Activated CD4-positive, alpha-beta T cell treated with anti-CD3 and anti-CD28 coated beads, Interleukin-2, amount 50 U/mL, for 24 hours (primary cell): Measurements from ENCODE around the gene RER1.

Experiments
- DNase-seq, 2 donors: peaks; one replicate each; pipeline ENCODE4 v3.0.0-alpha.2; 2020; ENCODE audit warnings: low read depth in 1 of 2, low spot score in 1 of 2

RER1 gene

DNA sequence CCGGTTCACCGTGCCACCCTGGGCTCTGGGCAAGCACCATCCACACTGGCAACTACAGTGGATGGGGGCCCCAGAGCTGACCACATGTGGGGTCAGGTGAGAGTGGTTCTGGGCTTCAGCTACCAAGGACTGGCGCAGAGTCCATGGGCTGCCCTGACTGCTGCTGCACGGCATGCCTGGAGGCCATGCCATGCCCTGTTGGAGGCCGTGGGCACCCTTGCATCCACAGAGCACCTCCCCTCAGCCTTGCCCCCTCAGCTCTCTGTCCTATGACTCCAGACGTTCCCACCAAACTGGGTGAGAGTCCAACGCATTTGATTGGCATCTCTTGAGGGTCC, 15.7 kb upstream of the RER1 start:
- DNase-seq, result no peak

- DNase-seq, result no peak
Measured at GRCh38 chr1:2376261-2376741, 15.3 kb upstream of the RER1 start.

DNA sequence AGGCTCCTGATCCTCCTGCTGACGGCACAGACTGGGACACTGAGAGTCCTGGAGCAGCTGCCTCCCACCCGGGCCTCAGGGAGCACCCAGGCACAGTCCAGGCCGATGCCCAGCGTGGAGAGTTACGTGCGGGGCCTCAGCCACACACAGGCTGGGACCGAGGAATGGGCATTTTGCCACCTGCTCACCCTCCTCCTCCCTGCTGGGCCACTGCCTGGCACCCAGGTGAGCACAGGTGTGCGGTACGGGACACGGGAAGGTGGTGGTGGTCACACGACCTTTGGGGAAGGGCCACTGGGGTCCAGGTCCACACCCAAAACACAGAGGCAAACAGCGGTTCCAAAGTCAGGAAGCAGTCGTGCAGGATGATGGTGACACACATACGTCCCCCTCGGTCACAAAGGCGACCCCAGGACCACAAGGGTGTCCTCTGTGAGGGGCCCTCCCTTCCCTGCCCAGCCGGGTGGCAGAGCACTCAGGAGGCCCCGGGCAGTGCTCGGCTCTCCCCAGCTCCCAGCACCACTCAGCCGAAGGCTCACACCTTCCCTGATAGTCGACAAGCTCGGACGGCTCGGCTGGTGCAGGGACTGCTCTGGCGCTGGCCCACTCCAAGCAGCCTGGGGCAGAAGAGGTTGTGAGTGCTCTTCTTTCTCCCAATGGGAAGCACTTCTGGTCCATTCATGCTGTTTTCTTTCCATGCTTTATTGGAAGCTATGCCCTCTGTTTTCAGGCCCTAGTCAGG, 14.5 kb upstream of the RER1 start:
- DNase-seq, result no peak

DNA sequence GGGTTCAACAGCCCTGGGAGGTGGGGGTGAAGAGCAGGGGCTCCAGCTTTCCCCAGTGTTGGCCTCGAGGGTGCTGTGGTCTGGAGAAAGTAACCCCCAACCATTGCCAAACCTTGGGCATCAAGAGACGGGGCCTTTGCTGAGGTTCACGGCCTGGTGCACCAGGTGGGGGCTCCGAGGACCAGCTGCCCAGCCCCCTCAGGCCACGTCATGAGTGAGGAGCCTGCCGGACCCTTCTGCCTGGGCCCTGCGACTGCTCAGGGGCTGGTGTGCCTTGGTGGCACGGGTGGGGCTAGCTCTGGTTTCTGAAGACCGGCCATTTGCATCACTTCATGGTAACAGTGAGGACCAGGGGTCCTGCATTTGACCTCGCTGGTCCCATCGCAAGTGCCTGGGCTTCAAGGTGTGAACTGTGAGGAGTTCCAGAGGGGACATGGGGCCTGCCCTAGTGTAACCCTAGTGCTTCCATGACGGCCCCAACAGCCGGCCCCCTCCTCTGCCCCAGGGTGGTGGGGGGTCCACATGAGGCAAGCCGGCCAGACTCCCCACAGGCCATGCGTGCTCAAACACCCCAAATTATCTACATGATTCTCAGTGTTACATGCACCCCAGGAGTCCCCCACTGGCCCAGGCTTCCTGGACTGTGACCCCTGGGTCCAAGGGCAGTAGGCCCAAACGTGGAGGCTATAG, 13.7 kb upstream of the RER1 start:
- no peak for DNase-seq

DNA sequence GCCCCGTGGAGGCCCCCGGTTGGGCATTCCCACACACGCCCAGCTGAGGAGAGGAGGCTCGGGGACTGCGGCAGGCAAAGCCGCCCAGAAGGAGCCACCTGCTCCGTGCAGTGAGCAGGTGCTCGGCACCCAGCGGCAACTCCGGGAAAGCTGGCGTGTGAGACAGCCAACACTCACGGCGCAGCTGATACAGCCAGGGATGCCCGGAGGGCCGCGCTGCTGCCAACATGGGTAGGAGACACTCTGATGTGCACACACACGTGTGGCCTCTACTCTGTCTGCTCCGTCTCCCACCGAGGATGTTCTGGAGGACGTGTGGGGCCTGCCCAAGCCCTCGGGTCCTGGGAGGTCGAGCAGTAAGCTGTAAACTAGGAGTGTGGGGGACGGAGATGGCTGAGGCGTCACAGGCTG, 13.2 kb upstream of the RER1 start:
- DNase-seq, result no peak

DNA sequence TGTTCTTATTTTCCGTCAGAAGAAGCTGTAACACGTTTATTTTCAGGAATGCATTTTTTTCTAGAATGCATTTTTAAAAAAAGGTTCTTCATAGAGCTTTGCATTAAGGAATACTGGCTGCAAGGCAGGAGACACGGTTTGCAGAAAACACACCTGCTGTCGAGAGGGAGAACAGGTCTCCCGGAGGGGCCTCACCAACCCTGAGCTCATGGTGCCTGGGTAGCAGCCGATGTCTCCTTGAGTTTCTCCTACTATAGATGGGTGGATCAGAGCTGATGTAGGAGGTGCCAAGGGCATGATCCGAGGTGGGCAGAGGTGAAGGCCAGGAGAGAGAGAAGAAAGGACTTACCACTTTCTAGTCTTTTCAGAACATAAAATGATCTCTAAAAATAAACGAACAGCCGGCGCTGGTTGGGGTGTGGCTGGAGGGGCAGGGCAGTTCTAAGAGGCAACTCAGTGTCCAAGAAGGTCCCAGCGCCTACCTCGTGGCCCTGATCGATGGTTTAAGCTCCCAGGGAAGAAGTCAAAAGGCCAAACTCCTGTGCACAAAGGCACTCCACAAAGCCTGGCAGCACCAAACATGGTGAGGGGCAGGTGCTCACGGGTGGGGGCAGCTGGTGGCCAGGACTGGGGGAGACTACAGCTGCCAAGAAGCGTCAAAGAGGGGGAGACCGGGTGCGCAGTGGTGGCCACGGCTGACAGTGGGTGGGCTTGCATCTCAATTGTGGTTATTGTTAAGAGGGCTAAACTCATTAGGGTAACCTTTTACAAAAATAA, 12.5 kb upstream of the RER1 start:
- DNase-seq, result no peak

- DNase-seq, result no peak
Measured at GRCh38 chr1:2379733-2380404, 11.8 kb upstream of the RER1 start.

- DNase-seq, result no peak
Measured at GRCh38 chr1:2380816-2381591, 10.6 kb upstream of the RER1 start.

DNA sequence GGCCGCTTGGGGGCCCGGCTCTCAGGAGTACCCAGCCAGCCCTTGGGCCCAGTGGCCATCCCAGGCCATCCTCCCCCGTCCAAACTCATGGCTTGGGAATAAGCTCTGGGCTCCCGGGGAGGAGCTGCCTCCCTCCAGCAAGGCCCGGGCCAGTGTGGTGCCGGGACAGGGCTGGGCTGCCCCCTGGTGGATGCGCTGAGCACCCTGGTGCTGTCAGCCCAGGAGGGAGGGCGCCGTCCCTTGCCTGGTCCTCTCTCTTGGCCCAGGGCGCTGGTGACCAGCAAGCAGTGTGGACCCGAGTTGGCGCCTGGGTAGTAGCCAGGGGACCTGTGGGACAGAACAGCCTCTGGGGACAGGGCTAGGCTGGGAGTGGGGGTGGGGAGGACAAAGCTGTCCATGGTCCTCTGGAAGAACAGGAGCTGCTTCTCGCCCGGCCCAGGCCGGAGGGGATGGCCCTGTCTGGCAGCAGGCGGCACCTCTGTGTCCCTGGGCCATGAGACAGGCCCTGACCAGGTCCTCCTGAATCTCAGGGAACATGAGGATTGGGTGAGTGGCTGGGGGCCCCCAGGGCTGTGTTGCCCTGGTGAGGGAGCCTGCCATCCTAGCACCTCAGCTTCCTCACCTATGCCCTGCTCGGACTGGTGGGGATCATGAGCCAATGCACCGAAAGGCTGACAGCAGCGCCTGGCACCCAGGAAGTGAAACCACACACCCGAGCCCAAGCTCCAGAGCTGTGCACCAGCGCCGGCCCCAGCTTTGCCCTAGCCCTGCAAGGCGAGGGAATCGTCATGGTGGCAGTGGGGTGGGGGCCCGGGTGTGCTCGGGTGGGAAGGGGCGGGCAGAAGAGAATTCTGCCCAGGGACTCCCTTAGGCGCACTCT, 9.7 kb upstream of the RER1 start:
- DNase-seq, result peak; percentile 63 to 65

DNA sequence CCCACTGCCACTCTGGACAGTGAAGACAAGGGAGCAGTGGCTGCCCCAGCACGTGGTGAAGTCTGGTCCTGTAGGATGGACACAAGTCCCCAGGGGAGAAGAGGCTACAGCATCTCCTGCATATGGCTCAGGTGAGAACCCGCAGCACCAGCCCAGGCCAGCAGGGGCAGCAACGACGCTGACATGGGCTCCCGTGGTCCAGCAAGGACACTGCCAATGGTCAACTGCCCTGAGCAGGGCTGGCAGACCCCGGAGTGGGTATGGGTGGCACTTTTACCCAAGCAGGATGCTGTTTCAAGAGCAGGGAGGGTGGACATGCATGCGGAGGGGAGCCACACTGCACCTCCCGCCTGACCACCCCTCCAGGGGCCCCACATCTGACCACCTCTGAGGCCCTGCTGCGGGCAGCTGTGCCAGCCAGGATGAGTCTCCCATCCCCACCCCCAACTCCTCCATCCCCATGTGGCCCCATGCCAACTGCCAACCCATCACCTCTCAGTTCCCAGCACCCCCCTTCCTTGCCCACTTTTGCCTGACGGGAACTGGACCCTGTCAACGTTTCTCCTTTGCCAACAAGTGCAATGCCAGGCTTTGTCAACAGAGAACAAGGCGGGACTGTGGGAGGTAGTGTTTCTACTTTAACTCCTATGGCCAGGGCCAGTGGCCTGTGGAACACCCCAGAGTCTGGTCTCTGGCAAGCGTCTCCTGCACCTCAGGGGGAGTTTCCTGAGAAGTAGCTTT, 8.8 kb upstream of the RER1 start:
- DNase-seq, result no peak

DNA sequence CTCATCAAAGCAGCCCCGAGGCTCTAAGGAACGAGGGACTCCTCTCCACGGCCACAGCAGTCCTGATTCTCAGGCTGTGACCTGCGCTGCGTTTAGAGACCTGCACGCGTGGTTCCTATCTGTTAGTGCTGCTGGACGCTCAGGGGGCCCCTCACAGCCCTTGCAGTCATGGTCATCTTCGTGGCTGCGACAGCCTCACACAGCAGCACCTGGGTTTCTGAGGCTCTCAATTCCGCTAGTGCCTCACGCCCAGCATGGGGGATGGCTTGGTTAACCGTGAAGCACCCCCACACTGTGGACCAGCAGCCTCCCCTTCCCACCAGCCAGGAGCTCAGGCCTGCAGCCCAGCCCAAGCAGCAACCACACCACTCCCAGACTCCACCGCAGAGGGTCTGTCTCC, 8.1 kb upstream of the RER1 start:
- no peak for DNase-seq

DNA sequence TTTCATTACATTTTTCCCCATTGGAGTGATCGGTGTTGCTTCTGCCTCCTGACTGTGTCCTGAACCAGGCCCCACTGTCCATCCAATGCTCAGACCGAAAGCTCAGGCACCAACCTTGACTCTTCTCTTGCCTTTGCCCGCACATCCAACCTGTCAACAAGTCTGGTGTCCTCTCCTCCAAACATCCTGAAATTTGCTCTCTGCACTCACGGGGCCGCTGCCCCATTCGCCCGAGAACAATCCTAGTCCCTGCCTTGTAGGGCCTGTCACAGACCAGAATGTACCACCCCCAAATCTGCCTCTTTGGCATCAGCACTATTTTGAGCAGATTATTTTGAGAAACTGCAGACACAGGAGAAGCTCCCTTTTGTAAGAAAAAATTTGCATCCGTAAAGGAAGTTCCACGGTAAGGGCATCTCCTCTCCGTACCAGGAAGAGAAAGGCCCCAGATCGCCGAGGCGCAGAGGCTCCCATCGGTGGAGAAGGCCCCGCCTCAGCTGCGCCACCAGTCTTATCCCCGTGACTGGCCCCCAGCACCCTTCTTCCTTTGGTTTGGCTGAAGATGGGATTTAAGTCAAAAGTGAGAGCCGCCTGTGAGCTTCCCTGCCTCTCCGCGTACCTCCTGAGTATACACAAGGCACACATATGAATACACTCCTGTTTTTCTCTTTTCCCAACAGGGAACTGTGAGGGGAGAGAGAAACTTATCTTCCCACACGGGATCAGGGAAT, 7.3 kb upstream of the RER1 start:
- no peak for DNase-seq

DNA sequence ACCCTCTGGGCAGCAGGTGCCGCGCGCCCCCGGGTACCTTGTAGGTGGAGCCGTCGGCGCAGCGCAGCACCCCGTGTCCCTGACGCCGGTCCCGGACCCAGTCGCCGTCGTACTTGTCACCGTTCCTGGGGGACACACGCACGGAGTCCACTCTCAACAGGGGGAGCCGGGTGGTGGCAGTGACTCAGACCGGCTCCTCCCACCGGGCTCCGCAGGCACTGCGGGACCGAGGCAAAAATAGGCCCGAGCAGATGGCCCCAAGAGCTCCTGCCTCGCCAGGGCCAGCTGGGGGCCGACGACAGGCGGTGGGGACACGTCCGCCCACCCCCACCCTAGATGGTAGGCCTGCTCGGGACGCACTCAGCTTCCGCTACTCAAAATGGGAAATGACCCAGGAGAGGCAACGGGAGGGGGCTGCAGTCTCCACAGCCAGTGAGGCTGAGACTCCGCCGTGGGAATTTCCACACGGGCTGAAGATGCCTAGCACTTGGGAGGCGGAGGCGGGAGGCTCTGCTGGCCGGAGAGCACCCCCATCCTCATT, 6.6 kb upstream of the RER1 start:
- DNase-seq, result no peak

DNA sequence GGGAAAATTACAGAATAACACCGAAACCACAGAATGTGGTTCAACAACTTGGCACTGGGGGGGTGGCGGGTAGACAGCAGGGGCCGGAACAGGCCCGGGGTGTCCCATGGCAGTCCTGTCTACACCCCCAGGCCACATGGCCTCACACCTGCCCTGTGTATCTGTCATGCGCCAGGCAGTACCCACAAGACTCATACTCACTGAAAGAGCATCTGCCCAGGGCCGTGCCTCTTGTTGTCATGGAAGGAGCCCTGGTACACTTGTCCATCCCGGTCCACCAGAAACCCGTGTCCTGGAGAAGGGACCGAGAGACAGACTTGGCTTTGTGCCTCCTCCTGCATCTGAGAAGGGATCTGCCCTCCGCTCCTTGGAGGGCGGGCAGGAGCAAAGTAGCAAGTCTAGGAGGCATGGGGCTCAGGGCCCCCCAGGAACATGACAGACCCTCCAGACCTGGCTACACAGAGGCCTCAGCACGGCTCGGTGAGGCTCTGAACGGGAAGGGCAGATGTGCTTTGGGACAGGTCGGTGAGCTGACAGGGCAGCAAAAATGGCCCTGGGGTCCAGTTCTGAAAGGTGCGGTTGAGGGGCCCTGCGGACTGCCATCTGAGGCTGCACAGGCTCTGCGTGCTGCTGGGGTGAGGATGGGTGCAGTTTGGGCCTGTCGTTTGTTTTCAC, 5.9 kb upstream of the RER1 start:
- no peak for DNase-seq

GRCh38 chr1:2386636-2387611, 4.7 kb upstream of the RER1 start:
- DNase-seq, result no peak
